Activated T-helper 1 cell treated with anti-CD3 and anti-CD28 coated beads, Interleukin-12 subunit alpha, Interleukin-12 subunit beta, Interleukin-2, Interleukin-4 antibody, amounts not matched to agents 30 ng/mL and 10 ng/mL and 1 ng/mL, durations not matched to agents 14 hours and 24 hours and 36 hours (primary cell): Measurements from ENCODE around the gene MRPL3. TPM values are rescaled to one million over a fixed set of nuclear protein-coding genes. Genes with fewer than 3 reads are reported as not detected.
"Not testable (repeated sequence)": the region's sequence is repeated elsewhere in the genome, so short reads cannot be mapped to it uniquely, and the experiment has no call there.

Experiments used
- DNase-seq: peaks from one replicate; pipeline ENCODE4 v3.0.0; 2021; ENCODE audit warnings: low spot score
- H3K27ac Mint-ChIP-seq: one replicate; pipeline ENCODE4 v1.8.0; 2021; ENCODE audit warnings: mild to moderate bottlenecking, mixed read lengths
- H3K27me3 Mint-ChIP-seq: one replicate; pipeline ENCODE4 v1.8.0; 2022; ENCODE audit warnings: mild to moderate bottlenecking, moderate library complexity, mixed read lengths; ENCODE audit not compliant: insufficient read depth
- H3K36me3 Mint-ChIP-seq: one replicate; pipeline ENCODE4 v1.8.0; 2021; ENCODE audit warnings: low read depth, mixed read lengths
- H3K4me1 Mint-ChIP-seq: one replicate; pipeline ENCODE4 v1.8.0; 2021; ENCODE audit warnings: low read depth, mixed read lengths
- H3K4me3 Mint-ChIP-seq: one replicate; pipeline ENCODE4 v1.8.0; 2021; ENCODE audit warnings: mild to moderate bottlenecking, moderate library complexity, mixed read lengths
- H3K9me3 Mint-ChIP-seq: one replicate; pipeline ENCODE4 v1.8.0; 2021; ENCODE audit warnings: mixed read lengths
- intact Hi-C: fragments of 100-400 bp; cut with micrococcal nuclease; formaldehyde crosslinking; loops from one replicate; pipeline ENCODE4 v1.15.1; 2024
- total RNA-seq: library from RNA; stranded (reverse); gene quantifications from 2 replicates; pipeline ENCODE4 v1.2.3, GENCODE V29; 2022

The MRPL3 gene
- total RNA-seq, 1 donor from 2014 or later = 166 TPM

- no peaks in the 10 kb centered on the region for H3K36me3 Mint-ChIP-seq
- H3K27ac Mint-ChIP-seq = no peak overlapping the region
- H3K4me3 Mint-ChIP-seq = no peak overlapping the region
- DNase-seq = no peak
- no peaks in the 10 kb centered on the region for H3K9me3 Mint-ChIP-seq
- intact Hi-C loops = no loop called here
- no peaks in the 10 kb centered on the region for H3K27me3 Mint-ChIP-seq
- no peaks in the 10 kb centered on the region for H3K4me1 Mint-ChIP-seq
Observed at GRCh38 chr3:131535596-131535995, 32.8 kb upstream of the MRPL3 start.

- Mint-ChIP-seq H3K4me1 (no peaks in the 10 kb centered on the region), H3K27me3 (no peaks in the 10 kb centered on the region), H3K4me3 (no peak overlapping the region), H3K27ac (no peak overlapping the region), H3K36me3 (no peaks in the 10 kb centered on the region), H3K9me3 (no peaks in the 10 kb centered on the region)
- no peak for DNase-seq
- intact Hi-C loops = no loop called here
Observed at GRCh38 chr3:131535131-131535530, 32.4 kb upstream of the MRPL3 start.

DNA sequence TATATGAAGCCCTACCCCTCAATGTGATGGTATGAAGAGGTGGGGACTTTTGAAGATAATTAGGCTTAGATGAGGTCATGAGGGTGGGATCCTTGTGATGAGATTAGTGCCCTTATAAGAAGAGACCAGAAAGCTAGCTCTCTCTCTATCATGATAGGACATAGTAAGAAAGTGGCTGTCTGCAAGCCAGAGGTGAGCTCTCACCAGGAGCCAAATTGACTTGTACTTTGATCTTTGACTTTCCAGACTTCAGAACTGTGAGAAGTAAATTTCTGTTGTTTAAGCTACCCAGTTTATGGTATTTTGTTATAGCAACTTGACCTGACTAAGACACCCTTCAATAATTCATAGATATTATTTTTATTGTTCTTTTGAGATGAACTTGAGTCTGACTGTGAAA is 29.9 kb upstream of the MRPL3 start:
- Mint-ChIP-seq H3K27me3 (peaks cover 17% of the 10 kb centered on the region), H3K27ac (no peak overlapping the region), H3K9me3 (no peaks in the 10 kb centered on the region), H3K4me1 (no peaks in the 10 kb centered on the region), H3K4me3 (no peak overlapping the region), H3K36me3 (no peaks in the 10 kb centered on the region)
- intact Hi-C loops = no loop called here
- no peak for DNase-seq

DNA sequence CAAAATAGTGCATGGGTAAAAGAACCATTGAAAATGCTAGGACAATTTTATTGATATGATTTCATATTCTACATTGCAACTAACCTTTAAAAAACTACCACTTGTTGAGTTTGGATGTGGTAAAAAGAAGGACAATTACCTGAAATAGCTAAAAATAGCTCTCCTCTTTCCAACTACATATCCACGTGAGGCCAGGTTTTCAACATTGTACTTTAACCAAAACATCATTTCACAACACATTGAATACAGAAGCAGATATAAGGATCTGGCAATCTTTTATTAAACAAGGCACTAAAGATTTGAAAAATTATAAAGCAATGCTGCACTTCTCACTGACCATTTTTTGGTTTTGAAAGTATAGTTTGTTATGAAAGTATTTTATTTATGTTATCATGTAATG is 28.1 kb upstream of the MRPL3 start:
- Mint-ChIP-seq H3K9me3 (no peaks in the 10 kb centered on the region), H3K27ac (no peak overlapping the region), H3K36me3 (no peaks in the 10 kb centered on the region), H3K4me1 (no peaks in the 10 kb centered on the region), H3K27me3 (peaks cover 17% of the 10 kb centered on the region), H3K4me3 (no peak overlapping the region)
- no peak for DNase-seq
- intact Hi-C loops = no loop called here

GRCh38 chr3:131530388-131530787 is 27.6 kb upstream of the MRPL3 start:
- Mint-ChIP-seq H3K4me3 (no peak overlapping the region), H3K4me1 (no peaks in the 10 kb centered on the region)

DNA sequence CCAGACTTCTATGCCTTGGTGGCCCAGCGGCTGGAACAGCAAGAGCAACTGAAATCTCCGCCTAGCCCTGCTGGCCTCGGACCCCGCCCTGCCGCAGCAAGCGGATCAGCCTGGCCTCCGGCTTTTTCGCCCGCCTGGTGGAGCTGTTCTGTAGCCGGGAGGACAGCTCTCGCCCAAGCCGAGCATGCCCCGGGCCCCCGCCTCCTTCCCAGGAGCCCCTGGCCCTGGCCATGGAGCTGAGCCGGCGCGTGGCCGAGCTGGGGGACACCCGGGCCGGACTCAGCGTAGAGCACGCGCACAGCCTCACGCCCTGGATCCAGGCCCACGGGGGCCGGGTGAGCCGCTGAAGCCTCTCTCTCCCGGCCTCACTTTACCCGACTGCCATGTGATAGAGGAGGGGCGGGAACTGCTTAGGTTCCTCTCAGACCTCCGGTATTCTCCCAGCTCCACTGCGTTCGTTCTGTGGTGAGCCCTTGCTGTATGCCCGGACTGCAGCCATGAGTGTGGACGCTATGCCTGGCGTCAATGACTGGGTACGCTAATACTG is 24.1 kb upstream of the MRPL3 start:
- H3K4me1 Mint-ChIP-seq = no peaks in the 10 kb centered on the region
- no peak for DNase-seq
- H3K27me3 Mint-ChIP-seq = peaks cover 23% of the 10 kb centered on the region

More at GRCh38 chr3:131530388-131530787, 27.6 kb upstream of the MRPL3 start:
- Mint-ChIP-seq H3K36me3 (no peaks in the 10 kb centered on the region), H3K27ac (no peak overlapping the region), H3K27me3 (peaks cover 17% of the 10 kb centered on the region), H3K9me3 (no peaks in the 10 kb centered on the region)
- intact Hi-C loops = no loop called here
- DNase-seq = no peak

GRCh38 chr3:131518680-131519079 is 15.9 kb upstream of the MRPL3 start:
- no peak for DNase-seq
- no peak overlapping the region for H3K27ac Mint-ChIP-seq
- peaks cover 4% of the 10 kb centered on the region for H3K27me3 Mint-ChIP-seq
- intact Hi-C loops = no loop called here
- no peaks in the 10 kb centered on the region for H3K4me1 Mint-ChIP-seq
- H3K36me3 Mint-ChIP-seq = no peaks in the 10 kb centered on the region
- H3K9me3 Mint-ChIP-seq = peaks cover 3% of the 10 kb centered on the region
- no peak overlapping the region for H3K4me3 Mint-ChIP-seq

More for the DNA sequence above, 24.1 kb upstream of the MRPL3 start:
- Mint-ChIP-seq H3K36me3 (no peaks in the 10 kb centered on the region), H3K9me3 (no peaks in the 10 kb centered on the region), H3K27ac (no peak overlapping the region), H3K4me3 (no peak overlapping the region)
- intact Hi-C loops = no loop called here

GRCh38 chr3:131505421-131505820 is 2.6 kb upstream of the MRPL3 start:
- intact Hi-C loops = no loop called here
- H3K36me3 Mint-ChIP-seq = peaks cover 15% of the 10 kb centered on the region
- no peak for DNase-seq
- peaks cover 7% of the 10 kb centered on the region for H3K27me3 Mint-ChIP-seq
- H3K27ac Mint-ChIP-seq = no peak overlapping the region
- peaks cover 34% of the 10 kb centered on the region for H3K4me1 Mint-ChIP-seq
- H3K9me3 Mint-ChIP-seq = peaks cover 6% of the 10 kb centered on the region
- H3K4me3 Mint-ChIP-seq = no peak overlapping the region

DNA sequence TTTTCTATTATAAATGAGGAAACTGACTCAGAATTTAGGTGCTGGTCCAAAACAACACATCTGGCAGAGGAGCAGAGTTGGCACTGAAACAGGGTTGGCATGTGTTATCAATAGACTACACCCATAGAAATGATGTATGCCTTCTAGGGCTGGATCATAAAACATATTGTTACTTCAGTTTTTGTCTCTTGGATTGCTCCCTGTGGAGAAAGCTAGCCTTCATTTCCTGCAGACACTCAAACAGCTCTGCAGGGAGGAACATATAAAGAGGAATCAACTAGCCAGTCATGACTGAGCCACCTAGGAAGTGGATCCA is 507 bp upstream of the MRPL3 start:
- peaks cover 30% of the 10 kb centered on the region for H3K36me3 Mint-ChIP-seq
- H3K9me3 Mint-ChIP-seq = peaks cover 6% of the 10 kb centered on the region
- H3K4me1 Mint-ChIP-seq = peaks cover 50% of the 10 kb centered on the region
- no peak for DNase-seq
- intact Hi-C loops = loop anchor here (1.0 to 5.0 kb wide), 6 partner anchors 33 to 1220 kb away; partner anchors contain the start of genes ASTE1, DNAJC13, NEK11 and NPHP3
- peak overlapping the region; percentile 95 for H3K27ac Mint-ChIP-seq
- H3K27me3 Mint-ChIP-seq = peaks cover 7% of the 10 kb centered on the region
- H3K4me3 Mint-ChIP-seq = peak overlapping the region; percentile 100

DNA sequence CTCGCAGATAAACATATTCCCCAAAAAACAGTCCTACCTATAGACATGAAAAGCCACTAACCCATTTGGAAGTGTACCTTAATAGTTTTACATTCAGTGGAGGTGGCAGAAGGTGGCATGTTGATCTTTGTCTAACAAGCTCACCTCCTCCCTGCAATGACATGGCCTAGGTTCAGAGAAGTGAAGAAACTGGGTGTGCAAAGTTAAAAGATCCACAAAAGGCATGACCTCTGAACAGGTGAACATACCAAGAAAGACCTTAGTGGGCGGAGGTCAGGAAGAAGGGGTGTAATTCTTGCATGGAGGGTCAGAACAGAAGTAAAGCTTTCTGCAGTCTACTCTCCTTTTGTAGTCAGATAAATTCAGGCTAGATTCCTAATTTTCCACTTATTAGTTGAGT is 822 bp downstream of the MRPL3 start:
- Mint-ChIP-seq H3K27me3 (peaks cover 4% of the 10 kb centered on the region), H3K9me3 (peaks cover 6% of the 10 kb centered on the region), H3K27ac (peak overlapping the region; percentile 95), H3K4me3 (peak overlapping the region; percentile 100), H3K36me3 (peaks cover 39% of the 10 kb centered on the region), H3K4me1 (peaks cover 50% of the 10 kb centered on the region)
- DNase-seq = no peak
- intact Hi-C loops = loop anchor here (1.0 to 5.0 kb wide), 4 partner anchors 12 to 1221 kb away; partner anchors contain the start of genes DNAJC13, NPHP3 and NUDT16

DNA sequence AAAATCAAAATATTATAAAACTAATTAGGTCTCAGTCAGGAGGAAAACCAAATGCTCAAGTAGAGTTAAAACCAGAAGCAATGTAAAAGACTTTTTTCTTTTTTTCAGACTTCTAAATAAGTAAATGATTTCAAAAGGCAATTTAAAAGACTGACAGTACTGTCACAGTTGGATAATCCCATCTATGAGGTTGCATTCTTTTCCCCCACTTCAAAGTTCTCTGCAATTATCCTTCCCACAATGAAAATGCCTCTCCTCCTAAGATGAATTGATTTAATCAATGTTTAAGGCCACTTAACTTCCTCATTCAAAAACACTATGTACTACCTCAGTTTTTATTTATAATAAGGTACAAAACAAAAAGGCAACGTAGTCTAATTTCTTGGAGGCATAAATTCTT is 8.1 kb downstream of the MRPL3 start:
- intact Hi-C loops = no loop called here
- Mint-ChIP-seq H3K4me3 (no peak overlapping the region), H3K27ac (no peak overlapping the region), H3K27me3 (no peaks in the 10 kb centered on the region), H3K36me3 (peaks cover 48% of the 10 kb centered on the region), H3K9me3 (no peaks in the 10 kb centered on the region), H3K4me1 (peaks cover 13% of the 10 kb centered on the region)
- no peak for DNase-seq

DNA sequence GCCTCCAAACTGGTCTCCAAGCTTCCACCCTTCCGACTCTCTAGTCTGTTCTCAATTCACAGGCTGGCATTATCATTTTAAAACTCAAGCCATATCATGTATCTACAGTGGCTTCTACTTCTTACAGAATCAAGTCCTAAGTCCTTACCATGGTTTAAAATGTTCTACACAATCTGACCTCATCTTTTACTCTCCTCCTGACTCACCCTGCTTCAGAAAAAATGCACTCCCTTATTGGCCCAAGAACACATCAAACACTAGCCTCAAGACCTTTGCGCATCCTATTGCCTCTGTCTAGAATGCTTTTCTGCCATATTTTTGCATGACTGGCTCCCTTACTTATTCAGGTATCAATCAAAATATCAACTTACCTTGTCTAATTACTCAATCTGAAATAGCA is 11.0 kb downstream of the MRPL3 start:
- DNase-seq = no peak
- Mint-ChIP-seq H3K4me1 (peaks cover 6% of the 10 kb centered on the region), H3K27me3 (no peaks in the 10 kb centered on the region), H3K27ac (no peak overlapping the region), H3K9me3 (no peaks in the 10 kb centered on the region), H3K36me3 (peaks cover 42% of the 10 kb centered on the region), H3K4me3 (no peak overlapping the region)
- intact Hi-C loops = no loop called here

DNA sequence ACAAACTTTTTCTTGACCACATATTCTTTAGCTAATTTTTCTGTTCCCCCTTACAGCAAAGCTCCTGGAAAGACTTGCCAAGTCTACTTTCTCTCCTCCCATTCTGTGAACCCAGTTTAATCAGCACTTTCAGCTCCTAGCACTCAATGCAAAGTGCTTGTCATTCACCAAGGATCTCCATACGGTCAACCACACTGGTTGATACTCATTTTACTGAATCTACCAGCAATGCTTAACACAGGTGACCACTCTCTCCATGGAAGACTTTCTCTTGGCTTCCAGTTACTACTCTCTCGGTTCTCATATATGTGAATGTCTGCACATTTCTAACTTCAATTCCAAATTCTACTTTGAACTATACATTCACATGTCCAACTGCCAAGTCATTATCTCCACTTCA is 11.7 kb downstream of the MRPL3 start:
- no peak for DNase-seq
- H3K4me3 Mint-ChIP-seq = no peak overlapping the region
- no peaks in the 10 kb centered on the region for H3K9me3 Mint-ChIP-seq
- H3K36me3 Mint-ChIP-seq = peaks cover 41% of the 10 kb centered on the region
- intact Hi-C loops = no loop called here
- H3K27ac Mint-ChIP-seq = no peak overlapping the region
- peaks cover 12% of the 10 kb centered on the region for H3K4me1 Mint-ChIP-seq
- no peaks in the 10 kb centered on the region for H3K27me3 Mint-ChIP-seq

DNA sequence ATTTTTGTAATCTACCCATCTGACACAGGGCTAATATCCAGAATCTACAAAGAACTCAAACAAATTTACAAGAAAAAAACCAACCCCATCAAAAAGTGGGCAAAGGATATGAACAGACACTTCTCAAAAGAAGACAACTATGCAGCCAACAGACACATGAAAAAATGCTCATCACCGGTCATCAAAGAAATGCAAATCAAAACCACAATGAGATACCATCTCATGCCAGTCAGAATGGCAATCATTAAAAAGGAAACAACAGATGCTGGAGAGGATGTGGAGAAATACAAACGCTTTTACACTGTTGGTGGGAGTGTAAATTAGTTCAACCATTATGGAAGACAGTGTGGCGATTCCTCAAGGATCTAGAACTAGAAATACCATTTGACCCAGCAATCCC is 16.2 kb downstream of the MRPL3 start:
- H3K4me3 Mint-ChIP-seq, intact Hi-C loops: not testable (repeated sequence)

More for the DNA sequence above, 16.2 kb downstream of the MRPL3 start:
- H3K9me3 Mint-ChIP-seq, H3K27ac Mint-ChIP-seq, DNase-seq, H3K27me3 Mint-ChIP-seq: not testable (repeated sequence)
- peaks cover 36% of the 10 kb centered on the region for H3K36me3 Mint-ChIP-seq
- peaks cover 22% of the 10 kb centered on the region for H3K4me1 Mint-ChIP-seq
